ENCODE results near the gene SND1.

Gene SND1

GRCh38 chr7:127911968-127912511 is 260.0 kb downstream of the SND1 start:
- ATAC-seq, result no peak

- ATAC-seq, result no peak
Measured at GRCh38 chr7:127912901-127913300, 260.9 kb downstream of the SND1 start.

- no peak for ATAC-seq
Measured at GRCh38 chr7:127913686-127914085, 261.7 kb downstream of the SND1 start.

GRCh38 chr7:127914693-127915092 is 262.7 kb downstream of the SND1 start:
- ATAC-seq, result no peak

GRCh38 chr7:127916735-127917134 is 264.7 kb downstream of the SND1 start:
- ATAC-seq, result no peak

GRCh38 chr7:127918130-127918529 is 266.1 kb downstream of the SND1 start:
- ATAC-seq, result no peak

GRCh38 chr7:127920787-127921438 is 268.9 kb downstream of the SND1 start:
- ATAC-seq, result peak in 1 of 2 donors; percentile 41

- ATAC-seq, result no peak
Measured at GRCh38 chr7:127922656-127923055, 270.7 kb downstream of the SND1 start.

GRCh38 chr7:127924874-127925273 is 272.9 kb downstream of the SND1 start:
- no peak for ATAC-seq

GRCh38 chr7:127927348-127927696 is 275.3 kb downstream of the SND1 start:
- no peak for ATAC-seq

GRCh38 chr7:127928222-127928621 is 276.2 kb downstream of the SND1 start:
- no peak for ATAC-seq

GRCh38 chr7:127928852-127929251 is 276.9 kb downstream of the SND1 start:
- ATAC-seq, result no peak

GRCh38 chr7:127930341-127931328 is 278.6 kb downstream of the SND1 start:
- no peak for ATAC-seq

GRCh38 chr7:127932076-127932475 is 280.1 kb downstream of the SND1 start:
- no peak for ATAC-seq

- no peak for ATAC-seq
Measured at GRCh38 chr7:127932496-127932895, 280.5 kb downstream of the SND1 start.

- no peak for ATAC-seq
Measured at GRCh38 chr7:127933146-127933545, 281.2 kb downstream of the SND1 start.

- ATAC-seq, result no peak
Measured at GRCh38 chr7:127934711-127935110, 282.7 kb downstream of the SND1 start.

GRCh38 chr7:127935847-127936376 is 283.9 kb downstream of the SND1 start:
- no peak for ATAC-seq

- no peak for ATAC-seq
Measured at GRCh38 chr7:127937066-127937680, 285.2 kb downstream of the SND1 start.

GRCh38 chr7:127938588-127938987 is 286.6 kb downstream of the SND1 start:
- no peak for ATAC-seq

GRCh38 chr7:127940381-127941160 is 288.6 kb downstream of the SND1 start:
- ATAC-seq, result no peak
